ENCODE data around the gene PRDM11. TPM values are rescaled to one million over a fixed set of nuclear protein-coding genes. Genes with fewer than 3 reads are reported as not detected.

The PRDM11 gene
- total and polyA plus RNA-seq, 2 experiments from 2014 or later, result 0.24 to 3.7 TPM

DNA sequence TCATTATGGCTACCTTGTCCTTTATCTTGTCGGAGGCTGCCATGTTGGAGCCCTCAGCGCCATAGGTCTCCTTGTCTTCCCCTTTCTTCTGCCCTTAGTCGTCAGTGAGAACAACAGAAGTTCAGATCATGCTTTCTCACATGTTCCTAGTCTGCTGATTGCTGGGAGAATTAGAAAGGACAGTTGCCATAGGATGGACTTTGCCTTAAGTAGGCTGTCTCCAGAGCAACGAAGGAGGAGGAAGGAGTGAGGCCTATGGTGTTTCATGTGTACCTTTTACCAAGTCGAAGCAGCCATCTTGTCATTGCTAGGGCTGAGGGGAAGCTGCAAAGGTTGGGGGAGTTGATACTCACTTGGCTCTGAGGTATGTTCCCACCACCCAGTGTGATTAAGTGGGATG is 77.1 kb downstream of the PRDM11 start:
- WGBS, 2 experiments (ENCODE audit: low coverage in 1 of 2, low lambda C conversion rate in 2 of 2, missing lambda C conversion rate in 2 of 2), result 62 to 77% methylated on average over 5 of the region's 5 CpGs
- Histone ChIP-seq H4K20me1 (ENCODE audit: insufficient read depth) (no peaks in the 10 kb centered on the region), H3K27me3 (replicated peaks; ENCODE audit: insufficient read depth) (no peaks in the 10 kb centered on the region), H3K9me3 (ENCODE audit: low read depth) (no peaks in the 10 kb centered on the region), H3K79me2 (ENCODE audit: insufficient read depth) (no peaks in the 10 kb centered on the region), H2AFZ (no peak overlapping the region), H3K9ac (no peak overlapping the region), H3K4me1 (ENCODE audit: insufficient read depth) (no peaks in the 10 kb centered on the region), H3F3A (ENCODE audit: insufficient read depth) (no peaks in the 10 kb centered on the region), H3K9me2 (ENCODE audit: insufficient read depth) (no peaks in the 10 kb centered on the region), H3K27ac (no peak overlapping the region), H3K4me2 (ENCODE audit: unreplicated experiment) (no peak overlapping the region), H3K36me3 (ENCODE audit: low read depth) (no peaks in the 10 kb centered on the region), H3K4me3 (no peak overlapping the region)
- DNase-seq, result no peak
- in situ Hi-C loops (cut with MboI), result no loop called here
- TF ChIP-seq EZH2 (IDR thresholded peaks at IDR 0.05; ENCODE audit: insufficient read depth, poor library complexity, severe bottlenecking) (no peak), EZH2phosphoT487 (IDR thresholded peaks at IDR 0.05; ENCODE audit: insufficient read depth, low read depth) (no peak)

DNA sequence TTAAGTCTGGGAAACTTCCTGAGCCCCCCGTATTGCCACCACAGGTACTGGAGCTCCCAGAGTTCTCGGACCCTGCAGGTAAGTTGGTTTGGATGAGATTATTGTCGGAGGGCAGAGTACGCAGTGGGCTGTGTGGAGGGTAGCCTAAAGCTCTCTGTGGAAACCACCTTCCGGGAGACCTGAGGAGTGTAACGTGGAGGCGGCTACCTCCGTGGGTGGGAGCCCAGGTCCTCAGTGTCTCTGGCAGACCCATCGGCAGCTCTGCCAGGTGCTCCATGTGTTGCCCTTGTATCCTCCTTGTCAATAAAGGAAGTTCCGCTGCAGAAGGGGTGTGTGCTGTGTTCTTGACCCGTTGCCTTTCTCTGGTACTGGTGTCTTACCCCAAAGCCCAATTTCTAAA is 78.3 kb downstream of the PRDM11 start:
- H3K4me1 ChIP-seq (ENCODE audit: insufficient read depth), result no peaks in the 10 kb centered on the region
- H3K36me3 ChIP-seq (ENCODE audit: low read depth), result no peaks in the 10 kb centered on the region
- H3K4me3 ChIP-seq, result no peak overlapping the region
- no peak overlapping the region for H3K4me2 ChIP-seq (ENCODE audit: unreplicated experiment)
- TF ChIP-seq EZH2phosphoT487 (IDR thresholded peaks at IDR 0.05; ENCODE audit: insufficient read depth, low read depth) (no peak), EZH2 (IDR thresholded peaks at IDR 0.05; ENCODE audit: insufficient read depth, poor library complexity, severe bottlenecking) (no peak)
- no peak overlapping the region for H3K27ac ChIP-seq
- no peaks in the 10 kb centered on the region for H4K20me1 ChIP-seq (ENCODE audit: insufficient read depth)
- in situ Hi-C loops (cut with MboI), result no loop called here
- DNase-seq, result no peak
- H2AFZ ChIP-seq, result no peak overlapping the region
- H3K27me3 ChIP-seq (replicated peaks; ENCODE audit: insufficient read depth), result no peaks in the 10 kb centered on the region
- H3F3A ChIP-seq (ENCODE audit: insufficient read depth), result no peaks in the 10 kb centered on the region
- WGBS, 2 experiments (ENCODE audit: low coverage in 1 of 2, low lambda C conversion rate in 2 of 2, missing lambda C conversion rate in 2 of 2), result 86 to 88% methylated on average over 11 of the region's 11 CpGs
- no peaks in the 10 kb centered on the region for H3K9me2 ChIP-seq (ENCODE audit: insufficient read depth)
- H3K9ac ChIP-seq, result no peak overlapping the region
- H3K79me2 ChIP-seq (ENCODE audit: insufficient read depth), result no peaks in the 10 kb centered on the region
- no peaks in the 10 kb centered on the region for H3K9me3 ChIP-seq (ENCODE audit: low read depth)

DNA sequence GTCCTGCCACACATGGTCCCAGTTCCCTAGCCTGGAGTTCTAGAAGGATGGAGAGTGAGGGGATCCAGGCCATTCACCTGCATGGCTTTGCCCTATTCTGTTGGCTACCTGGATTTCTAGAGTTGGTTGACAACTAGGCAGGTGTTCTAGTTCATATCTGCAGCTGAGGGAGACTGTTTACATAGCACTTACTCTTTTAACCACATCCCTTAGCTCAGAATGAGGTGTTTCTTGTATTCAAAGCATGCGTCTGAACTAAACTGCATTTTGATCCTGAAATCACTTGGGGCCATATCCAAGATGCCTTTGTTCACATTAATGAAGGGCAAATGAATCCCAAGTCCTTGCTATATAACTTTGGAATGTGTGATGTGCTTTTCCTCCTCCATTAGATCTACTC is 78.8 kb downstream of the PRDM11 start:
- H3K4me1 ChIP-seq (ENCODE audit: insufficient read depth), result no peaks in the 10 kb centered on the region
- no peak for TF ChIP-seq EZH2 (IDR thresholded peaks at IDR 0.05; ENCODE audit: insufficient read depth, poor library complexity, severe bottlenecking)
- in situ Hi-C loops (cut with MboI), result no loop called here
- no peaks in the 10 kb centered on the region for H3K79me2 ChIP-seq (ENCODE audit: insufficient read depth)
- WGBS, 2 experiments (ENCODE audit: low coverage in 1 of 2, low lambda C conversion rate in 2 of 2, missing lambda C conversion rate in 2 of 2), result 29 to 45% methylated on average over 1 of the region's 1 CpG
- no peak overlapping the region for H3K4me3 ChIP-seq
- H3K27me3 ChIP-seq (replicated peaks; ENCODE audit: insufficient read depth), result no peaks in the 10 kb centered on the region
- no peak for DNase-seq
- no peak overlapping the region for H2AFZ ChIP-seq
- no peak overlapping the region for H3K4me2 ChIP-seq (ENCODE audit: unreplicated experiment)
- no peaks in the 10 kb centered on the region for H3K36me3 ChIP-seq (ENCODE audit: low read depth)
- no peak overlapping the region for H3K9ac ChIP-seq
- no peaks in the 10 kb centered on the region for H3K9me2 ChIP-seq (ENCODE audit: insufficient read depth)
- no peaks in the 10 kb centered on the region for H3F3A ChIP-seq (ENCODE audit: insufficient read depth)
- H3K27ac ChIP-seq, result no peak overlapping the region
- H3K9me3 ChIP-seq (ENCODE audit: low read depth), result no peaks in the 10 kb centered on the region
- no peaks in the 10 kb centered on the region for H4K20me1 ChIP-seq (ENCODE audit: insufficient read depth)

GRCh38 chr11:45225961-45226871 is 79.8 kb downstream of the PRDM11 start:
- no peak overlapping the region for H2AFZ ChIP-seq
- H3K4me1 ChIP-seq (ENCODE audit: insufficient read depth), result no peaks in the 10 kb centered on the region
- in situ Hi-C loops (cut with MboI), result no loop called here
- no peak overlapping the region for H3K4me2 ChIP-seq (ENCODE audit: unreplicated experiment)
- no peaks in the 10 kb centered on the region for H4K20me1 ChIP-seq (ENCODE audit: insufficient read depth)
- H3K79me2 ChIP-seq (ENCODE audit: insufficient read depth), result no peaks in the 10 kb centered on the region
- no peaks in the 10 kb centered on the region for H3F3A ChIP-seq (ENCODE audit: insufficient read depth)
- TF ChIP-seq EZH2phosphoT487 (IDR thresholded peaks at IDR 0.05; ENCODE audit: insufficient read depth, low read depth) (no peak), EZH2 (IDR thresholded peaks at IDR 0.05; ENCODE audit: insufficient read depth, poor library complexity, severe bottlenecking) (no peak)
- no peak overlapping the region for H3K4me3 ChIP-seq
- 90 to 93% methylated on average over 39 of the region's 39 CpGs for WGBS, 2 experiments (ENCODE audit: low coverage in 1 of 2, low lambda C conversion rate in 2 of 2, missing lambda C conversion rate in 2 of 2)
- DNase-seq, result no peak
- H3K9me2 ChIP-seq (ENCODE audit: insufficient read depth), result no peaks in the 10 kb centered on the region
- no peaks in the 10 kb centered on the region for H3K27me3 ChIP-seq (replicated peaks; ENCODE audit: insufficient read depth)
- H3K27ac ChIP-seq, result no peak overlapping the region
- no peaks in the 10 kb centered on the region for H3K36me3 ChIP-seq (ENCODE audit: low read depth)
- no peak overlapping the region for H3K9ac ChIP-seq
- H3K9me3 ChIP-seq (ENCODE audit: low read depth), result no peaks in the 10 kb centered on the region
